Liver (tissue), 10 donors: Measurements from ENCODE around the gene LPAR6. TPM values are rescaled to one million over a fixed set of nuclear protein-coding genes. Genes with fewer than 3 reads are reported as not detected.

Experiments
- DNase-seq: peaks from one replicate; pipeline ENCODE4 v3.0.0-alpha.2; 2017; ENCODE audit warnings: low spot score
- H3K27ac ChIP-seq, 2 donors: one replicate each; pipeline ENCODE4 v1.7.0; 2013; ENCODE audit warnings: inconsistent platforms in 2 of 2, low read length in 2 of 2, control low read depth in 1 of 2, low read depth in 1 of 2, mild to moderate bottlenecking in 1 of 2
- H3K27me3 ChIP-seq, 4 donors: one replicate each; pipeline versions ENCODE4 v1.6.1 to v1.7.0; 2013; ENCODE audit warnings: low read length in 3 of 4, inconsistent platforms in 1 of 4, mild to moderate bottlenecking in 1 of 4, moderate library complexity in 1 of 4; ENCODE audit not compliant: control insufficient read depth in 4 of 4, insufficient read depth in 4 of 4
- H3K36me3 ChIP-seq, 4 donors: one replicate each; pipeline versions ENCODE4 v1.6.1 to v1.7.0; 2013; ENCODE audit warnings: low read length in 3 of 4, mild to moderate bottlenecking in 3 of 4, low read depth in 1 of 4, moderate library complexity in 1 of 4; ENCODE audit not compliant: control insufficient read depth in 4 of 4, insufficient read depth in 3 of 4
- H3K4me1 ChIP-seq, 4 donors: one replicate each; pipeline versions ENCODE4 v1.6.1 to v1.7.0; 2013; ENCODE audit warnings: low read length in 3 of 4, mild to moderate bottlenecking in 3 of 4, moderate library complexity in 1 of 4; ENCODE audit not compliant: control insufficient read depth in 4 of 4, insufficient read depth in 4 of 4
- H3K4me3 ChIP-seq, 3 donors: one replicate each; pipeline versions ENCODE4 v1.6.1 to v1.7.0; 2013; ENCODE audit warnings: low read length in 3 of 3, control low read depth in 1 of 3, low read depth in 1 of 3, mild to moderate bottlenecking in 1 of 3
- H3K9ac ChIP-seq, 2 donors: one replicate each; pipeline ENCODE4 v1.7.0; 2013; ENCODE audit warnings: low read length in 2 of 2, mild to moderate bottlenecking in 2 of 2, moderate library complexity in 2 of 2, control low read depth in 1 of 2, low read depth in 1 of 2
- H3K9me3 ChIP-seq, 4 donors: one replicate each; pipeline versions ENCODE4 v1.6.1 to v1.7.0; 2013; ENCODE audit warnings: low read length in 3 of 4; ENCODE audit not compliant: control insufficient read depth in 4 of 4
- EGR1 ChIP-seq, 2 donors: IDR thresholded peaks; 2 replicates each; pipeline ENCODE4 v1.6.1; 2016 to 2018; ENCODE audit warnings: antibody characterized with exemption in 2 of 2, low read depth in 2 of 2
- FOXA2 ChIP-seq: IDR thresholded peaks from 2 replicates; pipeline ENCODE4 v1.6.1; 2016; ENCODE audit warnings: antibody characterized with exemption
- GABPA ChIP-seq, 2 donors: IDR thresholded peaks in 1 of 2; conservative IDR thresholded peaks in 1 of 2; 2 replicates each; pipeline ENCODE4 v1.6.1; 2016; ENCODE audit warnings: antibody characterized with exemption in 2 of 2, mild to moderate bottlenecking in 1 of 2, moderate library complexity in 1 of 2
- HNF4A ChIP-seq, 2 donors: conservative IDR thresholded peaks; 2 replicates each; pipeline ENCODE4 v1.6.1; 2016; ENCODE audit warnings: antibody characterized with exemption in 2 of 2, mild to moderate bottlenecking in 2 of 2
- HNF4G ChIP-seq: IDR thresholded peaks from 2 replicates; pipeline ENCODE4 v1.6.1; 2016; ENCODE audit warnings: antibody characterized with exemption
- JUND ChIP-seq, 2 donors: IDR thresholded peaks; 2 replicates each; pipeline ENCODE4 v1.6.1; 2016; ENCODE audit warnings: antibody characterized with exemption in 2 of 2
- MAX ChIP-seq: IDR thresholded peaks from 2 replicates; pipeline ENCODE4 v1.6.1; 2016; ENCODE audit warnings: antibody characterized with exemption
- RAD21 ChIP-seq, 2 donors: IDR thresholded peaks; 2 replicates each; pipeline ENCODE4 v1.6.1; 2016; ENCODE audit warnings: antibody characterized with exemption in 2 of 2, mild to moderate bottlenecking in 2 of 2
- RXRA ChIP-seq, 2 donors: IDR thresholded peaks; 2 replicates each; pipeline ENCODE4 v1.6.1; 2017 to 2018; ENCODE audit warnings: antibody characterized with exemption in 2 of 2, mild to moderate bottlenecking in 1 of 2
- SP1 ChIP-seq: IDR thresholded peaks from 2 replicates; pipeline ENCODE4 v1.6.1; 2018; ENCODE audit warnings: antibody characterized with exemption, mild to moderate bottlenecking
- TAF1 ChIP-seq: conservative IDR thresholded peaks from 2 replicates; pipeline ENCODE4 v1.6.1; 2016; ENCODE audit warnings: antibody characterized with exemption, mild to moderate bottlenecking
- YY1 ChIP-seq: IDR thresholded peaks from 2 replicates; pipeline ENCODE4 v1.6.1; 2016; ENCODE audit warnings: antibody characterized with exemption, mild to moderate bottlenecking
- WGBS: extraction: QIAGEN DNeasy Blood & Tissue Kit; methylation state at CpG from one replicate; pipeline ENCODE4 v1.1.7; 2013; 5-methylcytosine and 5-hydroxymethylcytosine counted together
- polyA plus RNA-seq, 2 donors: library from polyadenylated mRNA; stranded (reverse) in 1 of 2; unstranded in 1 of 2; fragments of 200-250 nt in 1 of 2; fragments of >200 nt in 1 of 2; fragmentation: Nextera tagmentation in 1 of 2; extraction: Ambion mirVana in 1 of 2; gene quantifications; one replicate each; pipeline versions ENCODE4 v1.2.1 to v1.2.3, GENCODE V29; 2013 to 2015
- small RNA-seq: library from RNA; depleted of rRNA; stranded (forward); fragments of <200 nt; gene quantifications from one replicate; pipeline ENCODE3, GENCODE V24; 2014
- total RNA-seq, 2 donors: library from RNA; depleted of rRNA; stranded (reverse); fragments of >200 nt; gene quantifications; one replicate each; pipeline ENCODE4 v1.2.3, GENCODE V29; 2014
- TF ChIP-seq, protein P1 (sequence below): fragments of 150-350 bp; IDR thresholded peaks from 2 replicates; pipeline ENCODE4 v1.5.1; 2017; ENCODE audit warnings: improper control_type of control experiment, low read depth, low read length; ENCODE audit not compliant: missing input control
- TF ChIP-seq, protein P2 (sequence below): IDR thresholded peaks from 2 replicates; pipeline ENCODE4 v1.6.1; 2016; ENCODE audit warnings: antibody characterized with exemption, mild to moderate bottlenecking
- TF ChIP-seq, protein P3 (sequence below): IDR thresholded peaks from 2 replicates; pipeline ENCODE4 v1.6.1; 2016; ENCODE audit warnings: antibody characterized with exemption
- TF ChIP-seq, protein P4 (sequence below): IDR thresholded peaks from 2 replicates; pipeline ENCODE4 v1.6.1; 2016; ENCODE audit warnings: antibody characterized with exemption
- donor health status: healthy.
- donor health status: healthy.
- donor health status: healthy.
- donor health status: healthy.
- donor health status: healthy.

LPAR6 gene
- total and polyA plus RNA-seq, 4 donors = 5.9 to 12.4 (median 9.5) TPM

DNA sequence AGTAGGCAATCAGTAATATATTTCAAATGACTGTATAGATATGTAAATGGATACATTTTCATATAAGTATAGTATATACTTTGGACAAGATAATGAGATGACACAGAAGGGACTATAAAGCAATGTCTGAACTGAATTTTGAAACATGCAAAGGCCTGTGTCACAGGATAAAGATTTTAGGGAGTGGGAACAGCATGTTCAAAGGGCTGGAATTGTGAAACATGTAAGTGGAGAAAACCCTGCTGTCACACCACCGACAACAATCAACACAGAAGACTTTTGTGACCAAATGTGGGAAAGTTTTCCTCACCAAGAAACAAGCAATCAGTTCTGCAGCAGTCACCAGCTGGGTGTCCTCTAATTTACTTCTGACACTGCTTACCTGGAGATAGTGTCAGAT, 42.9 kb downstream of the LPAR6 start:
- 70% methylated on average over 1 of the region's 1 CpG for WGBS
- H3K9me3 ChIP-seq = no peaks in the 10 kb centered on the region

More for the DNA sequence above, 42.9 kb downstream of the LPAR6 start:
- Histone ChIP-seq H3K27me3 (no peaks in the 10 kb centered on the region), H3K9ac (no peak overlapping the region), H3K36me3 (peaks cover 0 to 7% (median 2%) of the 10 kb centered on the region in 4 donors), H3K4me1 (peaks cover 0 to 2% (median 0%) of the 10 kb centered on the region in 4 donors), H3K27ac (no peak overlapping the region), H3K4me3 (no peak overlapping the region)
- no peak for DNase-seq
- no peak for TF ChIP-seq TAF1
- TF ChIP-seq, protein P1, sequence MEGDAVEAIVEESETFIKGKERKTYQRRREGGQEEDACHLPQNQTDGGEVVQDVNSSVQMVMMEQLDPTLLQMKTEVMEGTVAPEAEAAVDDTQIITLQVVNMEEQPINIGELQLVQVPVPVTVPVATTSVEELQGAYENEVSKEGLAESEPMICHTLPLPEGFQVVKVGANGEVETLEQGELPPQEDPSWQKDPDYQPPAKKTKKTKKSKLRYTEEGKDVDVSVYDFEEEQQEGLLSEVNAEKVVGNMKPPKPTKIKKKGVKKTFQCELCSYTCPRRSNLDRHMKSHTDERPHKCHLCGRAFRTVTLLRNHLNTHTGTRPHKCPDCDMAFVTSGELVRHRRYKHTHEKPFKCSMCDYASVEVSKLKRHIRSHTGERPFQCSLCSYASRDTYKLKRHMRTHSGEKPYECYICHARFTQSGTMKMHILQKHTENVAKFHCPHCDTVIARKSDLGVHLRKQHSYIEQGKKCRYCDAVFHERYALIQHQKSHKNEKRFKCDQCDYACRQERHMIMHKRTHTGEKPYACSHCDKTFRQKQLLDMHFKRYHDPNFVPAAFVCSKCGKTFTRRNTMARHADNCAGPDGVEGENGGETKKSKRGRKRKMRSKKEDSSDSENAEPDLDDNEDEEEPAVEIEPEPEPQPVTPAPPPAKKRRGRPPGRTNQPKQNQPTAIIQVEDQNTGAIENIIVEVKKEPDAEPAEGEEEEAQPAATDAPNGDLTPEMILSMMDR = no peak
- TF ChIP-seq MAX = no peak
- no peak for TF ChIP-seq RXRA (IDR thresholded peaks at IDR 0.05)
- no peak for TF ChIP-seq SP1
- TF ChIP-seq GABPA (IDR thresholded peaks at IDR 0.05 in 1 of 2, conservative IDR thresholded peaks at IDR 0.05 in 1 of 2) = no peak
- TF ChIP-seq, protein P2, sequence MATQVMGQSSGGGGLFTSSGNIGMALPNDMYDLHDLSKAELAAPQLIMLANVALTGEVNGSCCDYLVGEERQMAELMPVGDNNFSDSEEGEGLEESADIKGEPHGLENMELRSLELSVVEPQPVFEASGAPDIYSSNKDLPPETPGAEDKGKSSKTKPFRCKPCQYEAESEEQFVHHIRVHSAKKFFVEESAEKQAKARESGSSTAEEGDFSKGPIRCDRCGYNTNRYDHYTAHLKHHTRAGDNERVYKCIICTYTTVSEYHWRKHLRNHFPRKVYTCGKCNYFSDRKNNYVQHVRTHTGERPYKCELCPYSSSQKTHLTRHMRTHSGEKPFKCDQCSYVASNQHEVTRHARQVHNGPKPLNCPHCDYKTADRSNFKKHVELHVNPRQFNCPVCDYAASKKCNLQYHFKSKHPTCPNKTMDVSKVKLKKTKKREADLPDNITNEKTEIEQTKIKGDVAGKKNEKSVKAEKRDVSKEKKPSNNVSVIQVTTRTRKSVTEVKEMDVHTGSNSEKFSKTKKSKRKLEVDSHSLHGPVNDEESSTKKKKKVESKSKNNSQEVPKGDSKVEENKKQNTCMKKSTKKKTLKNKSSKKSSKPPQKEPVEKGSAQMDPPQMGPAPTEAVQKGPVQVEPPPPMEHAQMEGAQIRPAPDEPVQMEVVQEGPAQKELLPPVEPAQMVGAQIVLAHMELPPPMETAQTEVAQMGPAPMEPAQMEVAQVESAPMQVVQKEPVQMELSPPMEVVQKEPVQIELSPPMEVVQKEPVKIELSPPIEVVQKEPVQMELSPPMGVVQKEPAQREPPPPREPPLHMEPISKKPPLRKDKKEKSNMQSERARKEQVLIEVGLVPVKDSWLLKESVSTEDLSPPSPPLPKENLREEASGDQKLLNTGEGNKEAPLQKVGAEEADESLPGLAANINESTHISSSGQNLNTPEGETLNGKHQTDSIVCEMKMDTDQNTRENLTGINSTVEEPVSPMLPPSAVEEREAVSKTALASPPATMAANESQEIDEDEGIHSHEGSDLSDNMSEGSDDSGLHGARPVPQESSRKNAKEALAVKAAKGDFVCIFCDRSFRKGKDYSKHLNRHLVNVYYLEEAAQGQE = no peak
- TF ChIP-seq YY1 = no peak
- TF ChIP-seq JUND (IDR thresholded peaks at IDR 0.05) = no peak
- TF ChIP-seq RAD21 (IDR thresholded peaks at IDR 0.05) = no peak
- TF ChIP-seq HNF4G = no peak
- TF ChIP-seq FOXA2 = no peak
- TF ChIP-seq HNF4A (conservative IDR thresholded peaks at IDR 0.05) = no peak
- TF ChIP-seq, protein P3, sequence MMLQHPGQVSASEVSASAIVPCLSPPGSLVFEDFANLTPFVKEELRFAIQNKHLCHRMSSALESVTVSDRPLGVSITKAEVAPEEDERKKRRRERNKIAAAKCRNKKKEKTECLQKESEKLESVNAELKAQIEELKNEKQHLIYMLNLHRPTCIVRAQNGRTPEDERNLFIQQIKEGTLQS = no peak
- TF ChIP-seq EGR1 (IDR thresholded peaks at IDR 0.05; ENCODE audit: low read depth in 2 of 2) = no peak
- TF ChIP-seq, protein P4, sequence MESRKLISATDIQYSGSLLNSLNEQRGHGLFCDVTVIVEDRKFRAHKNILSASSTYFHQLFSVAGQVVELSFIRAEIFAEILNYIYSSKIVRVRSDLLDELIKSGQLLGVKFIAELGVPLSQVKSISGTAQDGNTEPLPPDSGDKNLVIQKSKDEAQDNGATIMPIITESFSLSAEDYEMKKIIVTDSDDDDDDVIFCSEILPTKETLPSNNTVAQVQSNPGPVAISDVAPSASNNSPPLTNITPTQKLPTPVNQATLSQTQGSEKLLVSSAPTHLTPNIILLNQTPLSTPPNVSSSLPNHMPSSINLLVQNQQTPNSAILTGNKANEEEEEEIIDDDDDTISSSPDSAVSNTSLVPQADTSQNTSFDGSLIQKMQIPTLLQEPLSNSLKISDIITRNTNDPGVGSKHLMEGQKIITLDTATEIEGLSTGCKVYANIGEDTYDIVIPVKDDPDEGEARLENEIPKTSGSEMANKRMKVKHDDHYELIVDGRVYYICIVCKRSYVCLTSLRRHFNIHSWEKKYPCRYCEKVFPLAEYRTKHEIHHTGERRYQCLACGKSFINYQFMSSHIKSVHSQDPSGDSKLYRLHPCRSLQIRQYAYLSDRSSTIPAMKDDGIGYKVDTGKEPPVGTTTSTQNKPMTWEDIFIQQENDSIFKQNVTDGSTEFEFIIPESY = no peak

Small RNA genes within 50 kb of the gene (small RNA-seq; reads per million reads assigned to genes)
- not detected for gene RF00017

Other genes starting within 250 kb of the LPAR6 start
- gene ITM2B, start 179.9 kb downstream of the LPAR6 start, total RNA-seq = 100 to 1,000 TPM; 114 to 167 TPM
- gene ITM2B, start 179.9 kb downstream of the LPAR6 start, polyA plus RNA-seq = 100 to 1,000 TPM; 237 to 379 TPM
- gene RB1, start 109.4 kb downstream of the LPAR6 start, total RNA-seq = 10 to 100 TPM; 10.9 to 30.6 TPM
- gene RB1, start 109.4 kb downstream of the LPAR6 start, polyA plus RNA-seq = 1 to 10 TPM; 6.6 to 6.9 TPM
- 1 to 10 TPM; 5.2 to 9.0 TPM for gene RCBTB2, start 120.0 kb upstream of the LPAR6 start, total RNA-seq
- gene RCBTB2, start 120.0 kb upstream of the LPAR6 start, polyA plus RNA-seq = 1 to 10 TPM; 4.1 to 5.6 TPM
- under 1 TPM; 0.17 to 0.37 TPM for gene CYSLTR2, start 240.8 kb upstream of the LPAR6 start, total RNA-seq
- under 1 TPM; 0.07 to 0.14 TPM for gene CYSLTR2, start 240.8 kb upstream of the LPAR6 start, polyA plus RNA-seq